ENCODE results near the gene MSMB. TPM values are rescaled to one million over a fixed set of nuclear protein-coding genes. Genes with fewer than 3 reads are reported as not detected.
A peak's percentile ranks its signal among the peaks of the same experiment; 100 is the strongest.

Gene MSMB
- total and polyA plus RNA-seq, 9 of the 15 experiments (the other 6 are each of a cell fraction or from before 2014, with no cell fraction given): 0.21 to 0.60 TPM; not detected in 7

GRCh38 chr10:46030091-46030937 is 15.8 kb downstream of the MSMB start, which contains the start of gene NCOA4 (continued):
- peak; percentile 80 for TF ChIP-seq MAX (CRISPR knock-in tag; IDR thresholded peaks at IDR 0.05)
- TF ChIP-seq ZC3H4 (CRISPR knock-in tag; IDR thresholded peaks at IDR 0.05; ENCODE audit: borderline replicate concordance): peak; percentile 81; the same call in 1 of the 2 replicates
- TF ChIP-seq RBM15 (IDR thresholded peaks at IDR 0.05; ENCODE audit: insufficient read depth, low read length): no peak
- TF ChIP-seq ARID3B (CRISPR knock-in tag; IDR thresholded peaks at IDR 0.05; ENCODE audit: borderline replicate concordance): 0 out of 2 replicates have a peak, but pooled peaks have one; percentile 13
- TF ChIP-seq HDAC2 (IDR thresholded peaks at IDR 0.05): no peak
- peak; percentile 80 for TF ChIP-seq MECOM (CRISPR knock-in tag; IDR thresholded peaks at IDR 0.05)
- TF ChIP-seq POLR2AphosphoS5 (IDR thresholded peaks at IDR 0.05; ENCODE audit: control insufficient read depth, insufficient read depth, low read depth, low read length): peak; percentile 91
- peak in 1 of 2 experiments; percentile 96; a peak in 2 of 4 replicates for TF ChIP-seq HDAC1 (IDR thresholded peaks at IDR 0.05)
- no peak for TF ChIP-seq TAL1 (IDR thresholded peaks at IDR 0.05)
- no peak for TF ChIP-seq RFX1 (IDR thresholded peaks at IDR 0.05)
- TF ChIP-seq TRIM28 (IDR thresholded peaks at IDR 0.05): no peak
- TF ChIP-seq NR4A1 (CRISPR knock-in tag; IDR thresholded peaks at IDR 0.05): 0 out of 2 replicates have a peak, but pooled peaks have one; percentile 5
- no peak for TF ChIP-seq NR4A1 (tag; IDR thresholded peaks at IDR 0.05)
- peak; percentile 41 for TF ChIP-seq SMAD1 (IDR thresholded peaks at IDR 0.05; ENCODE audit: low read depth, low read length, partially characterized antibody)
- TF ChIP-seq RB1 (IDR thresholded peaks at IDR 0.05; ENCODE audit: low read depth): 0 out of 2 replicates have a peak, but pooled peaks have one; percentile 50
- TF ChIP-seq ZFP1 (CRISPR knock-in tag; IDR thresholded peaks at IDR 0.05): 0 out of 2 replicates have a peak, but pooled peaks have one; percentile 36
- 0 out of 2 replicates have a peak, but pooled peaks have one; percentile 75 for TF ChIP-seq CBFB (CRISPR knock-in tag; IDR thresholded peaks at IDR 0.05)
- TF ChIP-seq DIDO1 (tag; IDR thresholded peaks at IDR 0.05; ENCODE audit: low read depth): peak; percentile 65; the same call in 1 of the 2 replicates
- peak in 1 of 2 experiments; percentile 49; a peak in 1 of 4 replicates for TF ChIP-seq NONO (IDR thresholded peaks at IDR 0.05; ENCODE audit: low read depth in 2 of 2, low read length in 1 of 2)
- TF ChIP-seq HEY1 (CRISPR knock-in tag; IDR thresholded peaks at IDR 0.05; ENCODE audit: borderline replicate concordance): no peak
- TF ChIP-seq CREB3 (tag; conservative IDR thresholded peaks at IDR 0.05; ENCODE audit: low read depth): peak; percentile 73
- no peak for TF ChIP-seq CCAR2 (IDR thresholded peaks at IDR 0.05; ENCODE audit: low read depth, low read length)
- TF ChIP-seq ZFX (CRISPR knock-in tag; IDR thresholded peaks at IDR 0.05): peak; percentile 99
- peak; percentile 59; the same call in 1 of the 2 replicates for TF ChIP-seq MTA3 (IDR thresholded peaks at IDR 0.05; ENCODE audit: borderline replicate concordance)
- peak; percentile 0; the same call in 1 of the 2 replicates for TF ChIP-seq DPF2 (IDR thresholded peaks at IDR 0.05)
- TF ChIP-seq HDAC3 (IDR thresholded peaks at IDR 0.05; ENCODE audit: borderline replicate concordance, partially characterized antibody): peak; percentile 87
- peak; percentile 70; the same call in 1 of the 2 replicates for TF ChIP-seq ZNF311 (CRISPR knock-in tag; IDR thresholded peaks at IDR 0.05)
